ENCODE data around the gene RACK1. TPM values are rescaled to one million over a fixed set of nuclear protein-coding genes. Genes with fewer than 3 reads are reported as not detected.
"Not testable (repeated sequence)": the region's sequence is repeated elsewhere in the genome, so short reads cannot be mapped to it uniquely, and the experiment has no call there.

Gene RACK1
- total RNA-seq, 4 donors from 2014 or later: 1,928 to 2,385 (median 2,165) TPM

DNA sequence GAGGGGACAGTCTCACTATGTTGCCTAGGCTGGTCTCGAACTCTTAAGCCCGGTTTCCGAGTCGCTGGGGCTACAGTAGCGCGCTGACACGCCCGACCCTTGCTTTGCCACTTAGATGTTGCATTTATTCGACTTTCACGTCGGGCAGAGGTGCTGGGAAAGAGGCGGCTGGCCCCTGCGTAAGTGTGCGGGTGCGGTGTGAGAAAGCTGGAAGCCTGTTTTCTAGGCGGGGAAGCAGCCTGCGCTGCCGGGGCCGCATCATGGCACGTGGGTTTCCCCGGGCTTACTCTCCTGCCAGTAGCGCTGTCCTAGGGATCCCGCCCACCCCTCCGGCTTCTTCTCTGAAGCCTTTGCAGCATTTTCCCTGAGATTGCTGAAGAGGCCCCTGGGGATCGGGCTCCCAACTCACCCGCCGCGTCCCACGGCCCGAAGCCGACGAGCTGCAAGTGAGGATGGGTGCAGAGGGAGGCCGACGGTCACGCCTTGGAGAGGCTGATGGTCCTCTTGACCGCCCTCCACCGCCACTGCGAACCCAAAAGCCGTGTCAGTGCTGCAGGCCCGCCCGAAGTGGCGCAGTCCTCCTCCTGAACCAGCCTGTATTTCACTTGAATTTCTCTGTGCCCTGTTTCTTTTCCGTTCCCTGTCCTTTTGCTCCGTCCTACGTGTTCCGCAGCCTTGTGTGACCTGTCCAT, 26.4 kb downstream of the RACK1 start:
- TF ChIP-seq, protein P1, sequence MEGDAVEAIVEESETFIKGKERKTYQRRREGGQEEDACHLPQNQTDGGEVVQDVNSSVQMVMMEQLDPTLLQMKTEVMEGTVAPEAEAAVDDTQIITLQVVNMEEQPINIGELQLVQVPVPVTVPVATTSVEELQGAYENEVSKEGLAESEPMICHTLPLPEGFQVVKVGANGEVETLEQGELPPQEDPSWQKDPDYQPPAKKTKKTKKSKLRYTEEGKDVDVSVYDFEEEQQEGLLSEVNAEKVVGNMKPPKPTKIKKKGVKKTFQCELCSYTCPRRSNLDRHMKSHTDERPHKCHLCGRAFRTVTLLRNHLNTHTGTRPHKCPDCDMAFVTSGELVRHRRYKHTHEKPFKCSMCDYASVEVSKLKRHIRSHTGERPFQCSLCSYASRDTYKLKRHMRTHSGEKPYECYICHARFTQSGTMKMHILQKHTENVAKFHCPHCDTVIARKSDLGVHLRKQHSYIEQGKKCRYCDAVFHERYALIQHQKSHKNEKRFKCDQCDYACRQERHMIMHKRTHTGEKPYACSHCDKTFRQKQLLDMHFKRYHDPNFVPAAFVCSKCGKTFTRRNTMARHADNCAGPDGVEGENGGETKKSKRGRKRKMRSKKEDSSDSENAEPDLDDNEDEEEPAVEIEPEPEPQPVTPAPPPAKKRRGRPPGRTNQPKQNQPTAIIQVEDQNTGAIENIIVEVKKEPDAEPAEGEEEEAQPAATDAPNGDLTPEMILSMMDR (IDR thresholded peaks at IDR 0.05): no peak
- ATAC-seq (ENCODE audit: low FRiP score) (peak; percentile 51), DNase-seq (ENCODE audit: low spot score) (no peak)

DNA sequence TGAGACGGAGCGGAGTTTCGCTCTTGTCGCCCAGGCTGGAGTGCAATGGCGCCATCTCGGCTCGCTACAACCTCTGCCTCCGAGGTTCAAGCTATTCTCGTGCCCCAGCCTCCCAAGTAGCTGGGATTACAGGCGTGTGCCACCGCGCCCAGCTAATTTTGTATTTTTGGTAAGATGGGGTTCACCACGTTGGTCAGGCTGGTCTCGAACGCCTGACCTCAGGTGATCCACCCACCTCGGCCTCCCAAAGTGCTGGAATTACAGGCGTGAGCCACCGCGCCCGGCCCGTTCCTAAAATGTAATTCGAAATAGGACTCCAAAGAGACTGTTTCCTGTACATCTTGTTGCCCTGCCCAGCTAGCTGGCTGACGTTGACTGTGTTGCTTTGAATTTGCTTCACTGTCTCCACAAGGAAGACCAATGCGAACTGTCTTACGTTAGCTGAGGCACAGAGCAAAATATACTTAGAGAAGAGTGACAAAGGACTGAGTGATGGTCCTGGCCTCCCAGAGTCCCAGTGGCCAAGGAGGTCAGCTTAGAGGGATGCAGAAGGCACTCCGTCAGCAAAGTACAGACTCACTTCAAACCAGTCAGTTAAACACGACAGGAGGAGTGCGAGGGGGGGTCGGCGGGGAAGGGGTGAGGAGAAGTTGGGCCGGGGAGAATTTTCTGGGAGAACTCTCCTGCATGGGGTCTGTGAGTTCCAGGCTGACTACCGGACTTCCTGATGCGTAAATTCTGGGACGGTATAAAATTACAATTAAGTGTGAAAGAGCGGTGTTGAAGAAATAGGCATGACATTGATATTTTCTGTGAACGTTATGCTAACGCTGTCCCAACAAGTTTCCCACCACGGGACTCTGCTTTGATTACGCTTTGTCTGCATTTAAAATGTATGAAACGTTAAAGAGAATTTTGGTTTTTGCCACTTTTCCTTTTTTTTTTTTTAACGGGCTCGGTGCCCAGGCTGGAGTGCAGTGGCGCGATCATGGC, 27.4 kb downstream of the RACK1 start:
- ATAC-seq (ENCODE audit: low FRiP score) (no peak), DNase-seq (ENCODE audit: low spot score) (no peak)
- TF ChIP-seq, protein P1 (IDR thresholded peaks at IDR 0.05): no peak

DNA sequence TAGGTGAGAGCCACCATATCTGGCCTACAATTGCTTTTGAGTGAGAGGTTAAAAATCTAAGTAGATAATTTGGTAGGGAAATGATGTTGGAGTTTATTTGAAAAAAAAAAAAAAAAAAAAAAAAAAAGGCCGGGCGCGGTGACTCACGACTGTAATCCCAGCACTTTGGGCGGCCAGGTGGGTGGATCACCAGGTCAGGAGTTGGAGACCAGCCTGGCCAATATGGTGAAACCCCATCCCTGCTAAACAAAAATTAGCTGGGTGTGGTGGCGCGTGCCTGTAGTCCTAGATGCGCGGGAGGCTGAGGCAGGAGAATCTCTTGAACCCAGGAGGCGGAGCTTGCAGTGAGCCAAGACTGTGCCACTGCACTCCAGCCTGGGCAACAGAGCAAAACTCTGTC, 29.5 kb downstream of the RACK1 start:
- ATAC-seq (ENCODE audit: low FRiP score); DNase-seq (ENCODE audit: low spot score): not testable (repeated sequence)

DNA sequence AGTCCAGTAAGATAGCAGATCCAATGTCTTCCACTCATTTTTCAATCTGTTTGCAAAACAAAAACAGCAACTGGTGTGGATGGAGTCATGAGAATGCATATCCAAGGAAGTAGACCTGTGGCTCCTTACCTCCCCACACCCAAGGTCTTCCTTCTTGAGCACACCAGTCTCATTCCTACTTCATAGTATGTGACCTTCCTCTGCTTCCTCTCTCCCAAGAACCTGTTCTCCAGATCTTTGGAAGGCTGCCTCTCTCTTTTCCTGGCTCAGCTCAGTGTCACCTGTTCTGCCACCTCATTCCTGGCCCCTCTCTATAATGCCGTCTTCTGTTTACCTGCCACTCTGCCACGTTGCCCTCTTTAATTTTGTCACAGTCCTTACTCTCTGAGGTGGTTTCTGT, 30.8 kb downstream of the RACK1 start:
- TF ChIP-seq, protein P1 (IDR thresholded peaks at IDR 0.05): no peak
- DNase-seq (ENCODE audit: low spot score) (no peak), ATAC-seq (ENCODE audit: low FRiP score) (no peak)

DNA sequence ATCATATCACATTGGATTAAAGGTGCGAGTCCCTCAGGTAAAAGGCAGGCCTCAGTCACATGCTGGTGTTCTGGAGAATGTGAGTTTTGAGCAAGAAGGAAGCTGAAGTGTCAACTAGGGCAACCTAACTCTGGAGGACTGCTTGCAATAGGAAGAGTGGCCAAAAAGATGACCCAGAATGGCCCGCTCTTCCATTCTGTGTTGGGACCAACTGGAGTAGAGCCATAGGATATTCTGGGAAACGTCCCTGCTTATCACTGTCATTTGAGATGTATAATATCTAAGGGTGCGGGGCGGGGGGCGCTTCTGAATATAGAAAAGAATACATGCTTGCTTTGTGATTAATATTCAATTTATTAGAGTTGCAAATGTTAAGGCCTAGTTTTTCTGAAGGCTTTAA, 31.6 kb downstream of the RACK1 start:
- DNase-seq (ENCODE audit: low spot score) (no peak), ATAC-seq (ENCODE audit: low FRiP score) (no peak)
- TF ChIP-seq, protein P1 (IDR thresholded peaks at IDR 0.05): no peak

DNA sequence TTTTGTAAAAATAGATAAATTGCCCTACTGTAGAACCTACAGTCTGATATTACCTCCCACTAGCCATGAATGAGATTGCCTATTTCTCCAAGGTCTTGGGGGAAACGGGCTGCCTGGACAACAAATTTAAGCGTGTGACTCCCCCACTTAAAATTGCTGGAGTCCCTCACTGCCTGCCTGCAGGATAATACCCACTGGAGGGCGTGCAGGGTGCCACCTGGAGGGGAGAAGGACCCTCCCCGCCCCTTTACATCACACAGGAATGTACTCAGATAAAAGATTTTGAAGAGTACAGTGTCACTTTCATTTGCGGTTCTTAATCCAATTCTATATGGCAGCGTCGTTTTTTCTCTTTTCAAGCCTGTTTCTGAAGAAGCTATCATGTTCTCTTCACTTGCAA, 32.5 kb downstream of the RACK1 start:
- ATAC-seq (ENCODE audit: low FRiP score) (no peak), DNase-seq (ENCODE audit: low spot score) (no peak)
- TF ChIP-seq, protein P1 (IDR thresholded peaks at IDR 0.05): no peak

DNA sequence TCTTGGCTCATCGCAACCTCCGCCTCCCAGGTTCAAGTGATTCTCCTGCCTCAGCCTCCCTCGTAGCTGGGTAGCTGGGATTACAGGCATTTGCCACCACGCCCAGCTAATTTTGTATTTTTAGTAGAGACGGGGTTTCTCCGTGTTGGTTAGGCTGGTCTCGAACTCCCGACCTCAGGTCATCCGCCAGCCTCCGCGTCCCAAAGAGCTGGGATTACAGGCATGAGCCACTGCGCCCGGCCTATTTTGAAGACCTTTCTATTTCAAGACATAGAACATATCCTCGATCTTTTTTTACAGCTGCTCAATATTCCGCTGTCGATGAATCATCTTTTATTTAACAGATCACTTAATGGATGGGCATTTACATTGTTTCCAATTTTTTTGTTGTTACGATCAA, 33.0 kb downstream of the RACK1 start:
- DNase-seq (ENCODE audit: low spot score); ATAC-seq (ENCODE audit: low FRiP score): not testable (repeated sequence)

DNA sequence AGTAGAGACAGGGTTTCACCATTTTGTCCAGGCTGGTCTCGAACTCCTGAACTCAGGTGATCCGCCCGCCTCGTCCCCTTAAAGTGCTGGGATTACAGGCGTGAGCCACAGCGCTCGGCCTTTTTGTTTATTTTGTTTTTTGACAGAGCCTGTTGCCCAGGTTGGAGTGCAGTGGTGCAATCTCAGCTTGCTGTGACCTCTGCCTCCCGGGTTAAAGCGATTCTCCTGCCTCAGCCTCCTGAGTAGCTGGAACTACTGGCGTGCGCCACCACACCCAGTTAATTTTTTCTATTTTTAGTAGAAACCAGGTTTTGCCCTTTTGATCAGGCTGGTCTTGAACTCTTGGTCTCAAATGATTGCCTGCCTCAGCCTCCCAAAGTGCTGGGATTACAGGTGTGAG, 33.6 kb downstream of the RACK1 start:
- ATAC-seq (ENCODE audit: low FRiP score); DNase-seq (ENCODE audit: low spot score): not testable (repeated sequence)

DNA sequence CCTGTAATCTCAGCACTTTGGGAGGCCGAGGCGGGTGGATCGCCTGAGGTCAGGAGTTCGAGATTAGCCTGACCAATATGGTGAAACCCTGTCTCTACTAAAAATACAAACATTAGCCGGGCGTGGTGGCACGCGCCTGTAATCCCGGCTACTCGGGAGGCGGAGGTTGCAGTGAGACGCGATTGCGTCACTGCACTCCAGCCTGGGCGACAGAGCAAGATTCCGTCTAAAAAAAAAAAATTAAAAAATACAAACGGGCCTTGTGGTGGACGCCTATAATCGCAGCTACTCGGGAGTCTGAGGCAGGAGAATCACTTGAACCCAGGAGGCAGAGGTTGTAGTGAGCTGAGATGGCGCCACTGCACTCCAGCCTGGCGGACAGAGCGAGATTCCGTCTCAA, 34.7 kb downstream of the RACK1 start:
- ATAC-seq (ENCODE audit: low FRiP score); DNase-seq (ENCODE audit: low spot score): not testable (repeated sequence)

Data from omental fat pad (tissue), 4 donors.